GM12878 (cell line): ENCODE results near the gene OXCT1. TPM values are rescaled to one million over a fixed set of nuclear protein-coding genes. Genes with fewer than 3 reads are reported as not detected.

Experiments
- ATAC-seq: fragments of 200-7000 bp; cut with Tn5 transposase; 3 replicates; pipeline ENCODE4 v1.9.1; 2020; ENCODE audit warnings: mild to moderate bottlenecking, moderate library complexity
- BruUV-seq: library from RNA; stranded (reverse); fragments of 400-500 nt; replicated peaks from 2 replicates; lab custom pipeline; 2021; lab: Mats Ljungman, UMichigan
- CTCF ChIA-PET: fragments of 300-600 bp; sonication (Branson Sonifier 250); formaldehyde crosslinking; extraction: SDS; loops from one replicate; lab custom pipeline; 2021; ENCODE audit warnings: inconsistent platforms; lab: Yijun Ruan, JAX
- POLR2A ChIA-PET: fragments of 350-600 bp; formaldehyde crosslinking; extraction: SDS; loops from one replicate; lab custom pipeline; 2021; ENCODE audit warnings: inconsistent platforms; lab: Charles Lee
- RAD21 ChIA-PET: fragments of 300-600 bp; sonication (Branson Sonifier 250); formaldehyde crosslinking; loops from one replicate; lab custom pipeline; 2023; ENCODE audit warnings: antibody characterized with exemption; ENCODE audit not compliant: unreplicated experiment; lab: Charles Lee
- SMC1A ChIA-PET: fragments of 300-600 bp; sonication (Branson Sonifier 250); formaldehyde crosslinking; loops from one replicate; lab custom pipeline; 2023; ENCODE audit not compliant: unreplicated experiment, uncharacterized antibody; lab: Charles Lee
- DNase-seq: peaks from one replicate; pipeline ENCODE4 v3.0.0-alpha.2; 2011; ENCODE audit warnings: low read depth, low spot score
- FAIRE-seq: peaks from 3 replicates; lab custom pipeline; 2011; peaks lifted over from hg19 to GRCh38; lab: Jason Lieb, UNC
- H2AFZ ChIP-seq: 2 replicates; pipeline ENCODE4 v1.6.0; 2011; ENCODE audit warnings: low read depth, low read length, control low read depth; ENCODE audit not compliant: control insufficient read depth
- H3K27ac ChIP-seq: 2 replicates; pipeline ENCODE4 v1.5.1; 2011; ENCODE audit warnings: control low read depth; ENCODE audit not compliant: control insufficient read depth, insufficient read depth
- H3K27me3 ChIP-seq, 2 experiments: replicated peaks in 1 of 2; 2 replicates each; pipeline versions ENCODE4 v1.6.0 to v1.6.1; 2011; ENCODE audit warnings: low read length in 1 of 2; ENCODE audit not compliant: control insufficient read depth in 2 of 2, insufficient read depth in 2 of 2
- H3K36me3 ChIP-seq, 2 experiments: 2 replicates each; pipeline ENCODE4 v1.5.1; 2011; ENCODE audit warnings: low read length in 1 of 2; ENCODE audit not compliant: control insufficient read depth in 2 of 2, insufficient read depth in 2 of 2
- H3K4me1 ChIP-seq: 2 replicates; pipeline ENCODE4 v1.6.1; 2011; ENCODE audit warnings: mild to moderate bottlenecking, low read length, moderate library complexity, mixed read lengths; ENCODE audit not compliant: control insufficient read depth, insufficient read depth
- H3K4me2 ChIP-seq: 2 replicates; pipeline ENCODE4 v1.6.0; 2011; ENCODE audit warnings: control low read depth; ENCODE audit not compliant: control insufficient read depth, insufficient read depth
- H3K4me3 ChIP-seq: fragments of 200-600 bp; sonication (generic); 2 replicates; pipeline ENCODE4 v1.5.1; 2016
- H3K79me2 ChIP-seq: 2 replicates; pipeline ENCODE4 v1.6.0; 2011; ENCODE audit warnings: low read length; ENCODE audit not compliant: control insufficient read depth, insufficient read depth
- H3K9ac ChIP-seq: 2 replicates; pipeline ENCODE4 v1.8.0; 2011; ENCODE audit warnings: low read length, control low read depth, mixed read lengths; ENCODE audit not compliant: control insufficient read depth, insufficient read depth
- H3K9me3 ChIP-seq: replicated peaks from 3 replicates; pipeline ENCODE4 v1.5.1; 2011; ENCODE audit warnings: mild to moderate bottlenecking, low read length; ENCODE audit not compliant: control insufficient read depth, insufficient read depth
- H4K20me1 ChIP-seq: 2 replicates; pipeline ENCODE4 v1.6.0; 2011; ENCODE audit not compliant: control insufficient read depth, insufficient read depth
- ASH2L ChIP-seq: fragments of 300-600, 200-600 bp; sonication (generic); IDR thresholded peaks from 2 replicates; pipeline ENCODE4 v1.6.1; 2017; ENCODE audit warnings: low read depth, mild to moderate bottlenecking, borderline replicate concordance
- CEBPB ChIP-seq, 2 experiments: fragments of 150-350 bp in 1 of 2; IDR thresholded peaks; 2 replicates each; pipeline ENCODE4 v1.6.1; 2012 to 2014; ENCODE audit warnings: low read depth in 2 of 2, low read length in 2 of 2, borderline replicate concordance in 1 of 2, inconsistent platforms in 1 of 2
- CHD2 ChIP-seq: IDR thresholded peaks from 2 replicates; pipeline ENCODE4 v1.6.1; 2011; ENCODE audit warnings: low read depth, low read length, improper control_type of control experiment, borderline replicate concordance
- CUX1 ChIP-seq: IDR thresholded peaks from 2 replicates; pipeline ENCODE4 v1.6.1; 2012; ENCODE audit warnings: improper control_type of control experiment, low read depth, low read length; ENCODE audit not compliant: insufficient replicate concordance
- EGR1 ChIP-seq, 2 experiments: IDR thresholded peaks; 1 replicate in 1 of 2; 2 replicates in 1 of 2; pipeline ENCODE4 v1.6.1; 2011 to 2012; ENCODE audit warnings: low read depth in 2 of 2, low read length in 2 of 2, borderline replicate concordance in 1 of 2, mild to moderate bottlenecking in 1 of 2, moderate library complexity in 1 of 2
- ELK1 ChIP-seq: IDR thresholded peaks from 2 replicates; pipeline ENCODE4 v1.6.1; 2012; ENCODE audit warnings: low read depth, low read length, improper control_type of control experiment
- ETV6 ChIP-seq, 2 experiments: fragments of 450-650 bp in 1 of 2; IDR thresholded peaks in 1 of 2; conservative IDR thresholded peaks in 1 of 2; 2 replicates each; pipeline ENCODE4 v1.6.1; 2014; ENCODE audit warnings: antibody characterized with exemption in 1 of 2, borderline replicate concordance in 1 of 2, low read depth in 1 of 2, mild to moderate bottlenecking in 1 of 2, moderate library complexity in 1 of 2
- JUNB ChIP-seq: IDR thresholded peaks from 2 replicates; pipeline ENCODE4 v1.6.1; 2016; ENCODE audit warnings: antibody characterized with exemption, mild to moderate bottlenecking
- MXI1 ChIP-seq: fragments of 150-350 bp; IDR thresholded peaks from 2 replicates; pipeline ENCODE4 v1.6.1; 2011; ENCODE audit warnings: low read depth, mild to moderate bottlenecking, inconsistent platforms, low read length, improper control_type of control experiment
- PKNOX1 ChIP-seq: fragments of 450-650 bp; IDR thresholded peaks from 2 replicates; pipeline ENCODE4 v1.6.1; 2016; ENCODE audit warnings: mild to moderate bottlenecking
- PML ChIP-seq: IDR thresholded peaks from 2 replicates; pipeline ENCODE4 v1.6.1; 2012; ENCODE audit warnings: low read length, inconsistent platforms
- YY1 ChIP-seq: IDR thresholded peaks from 2 replicates; pipeline ENCODE4 v1.6.1; 2011; ENCODE audit warnings: low read depth, mild to moderate bottlenecking, low read length
- WGBS: methylation state at CpG from one replicate; pipeline ENCODE4 v1.1.6; 2016; ENCODE audit warnings: low lambda C conversion rate; ENCODE audit not compliant: insufficient replicate concordance, insufficient coverage; ENCODE audit errors: missing lambda C conversion rate; 5-methylcytosine and 5-hydroxymethylcytosine counted together
- in situ Hi-C: fragments of 300-500 bp; cut with MboI; formaldehyde crosslinking; loops from 9 replicates; pipeline ENCODE4 v1.14.3; 2018; ENCODE audit warnings: mixed read lengths
- intact Hi-C: fragments of 100-400 bp; cut with micrococcal nuclease; formaldehyde crosslinking; loops from one replicate; pipeline ENCODE4 v1.14.2; 2022; ENCODE audit not compliant: unreplicated experiment
- polyA plus RNA-seq, 11 experiments: library from polyadenylated mRNA; depleted of rRNA in 4 of 11; unstranded in 6 of 11; stranded (reverse) in 5 of 11; fragments of >200 nt; fragmentation: Nextera tagmentation in 4 of 11; fragmentation: Illumina TruSeq in 1 of 11; extraction: Ambion mirVana in 4 of 11; extraction: Trizol in 1 of 11; gene quantifications; 1 replicate in 1 of 11; 2 replicates in 10 of 11; pipeline versions ENCODE4 v1.2.1 to v1.2.3, GENCODE V29; 2011 to 2016; ENCODE audit warnings: inconsistent platforms in 2 of 11, missing spikeins in 2 of 11, low read depth in 1 of 11
- total RNA-seq, 4 experiments: library from RNA; depleted of rRNA in 3 of 4; stranded (reverse); fragments of >200 nt in 3 of 4; fragmentation: Illumina TruSeq in 1 of 4; extraction: Trizol in 1 of 4; gene quantifications; 2 replicates each; pipeline versions ENCODE4 v1.2.1 to v1.2.3, GENCODE V29; 2013 to 2021

The OXCT1 gene
- total and polyA plus RNA-seq, 10 of the 15 experiments (the other 5 are each of a cell fraction or from before 2014, with no cell fraction given), result 46.9 to 103 (median 70.5) TPM

- H3K27ac ChIP-seq, result no peak overlapping the region
- ChIA-PET SMC1A (interaction anchor here (1.5 kb wide), 1 partner anchor 156 kb away, joined by 3 read pairs; no protein-coding TSS in a partner anchor), POLR2A (no interaction called here), CTCF (interaction anchor here (1.0 to 2.3 kb wide), 5 partner anchors 19 to 175 kb away, joined by 3 to 7 read pairs (median 5); no protein-coding TSS in a partner anchor), RAD21 (no interaction called here)
- in situ Hi-C loops, result no loop called here
- FAIRE-seq (no peak), DNase-seq (no peak), ATAC-seq (no peak)
- no peaks in the 10 kb centered on the region for H3K9me3 ChIP-seq
- no peak overlapping the region for H3K4me2 ChIP-seq
- H3K79me2 ChIP-seq, result no peaks in the 10 kb centered on the region
- no peaks in the 10 kb centered on the region for H3K27me3 ChIP-seq
- H3K36me3 ChIP-seq, result no peaks in the 10 kb centered on the region
- H3K9ac ChIP-seq, result no peak overlapping the region
- H3K4me3 ChIP-seq, result no peak overlapping the region
- BruUV-seq, result no TSS peak
- no peak overlapping the region for H2AFZ ChIP-seq
- 82% methylated on average over 1 of the region's 1 CpG for WGBS
- intact Hi-C loops, result no loop called here
- no peaks in the 10 kb centered on the region for H3K4me1 ChIP-seq
- H4K20me1 ChIP-seq, result no peaks in the 10 kb centered on the region
- no peak for TF ChIP-seq YY1
- no peak for TF ChIP-seq ELK1
- no peak for TF ChIP-seq JUNB
- no peak for TF ChIP-seq PML
- TF ChIP-seq PKNOX1, result no peak
- TF ChIP-seq ETV6 (conservative IDR thresholded peaks at IDR 0.05 in 1 of 2, IDR thresholded peaks at IDR 0.05 in 1 of 2; ENCODE audit: borderline replicate concordance in 1 of 2, low read depth in 1 of 2), result no peak
- no peak for TF ChIP-seq ASH2L
- TF ChIP-seq EGR1 (IDR thresholded peaks at IDR 0.05; ENCODE audit: borderline replicate concordance in 1 of 2, low read depth in 2 of 2, low read length in 2 of 2), result no peak
- no peak for TF ChIP-seq CEBPB (IDR thresholded peaks at IDR 0.05; ENCODE audit: borderline replicate concordance in 1 of 2, low read depth in 2 of 2, low read length in 2 of 2)
- no peak for TF ChIP-seq CUX1
- TF ChIP-seq MXI1, result no peak
- TF ChIP-seq CHD2, result no peak
Observed at GRCh38 chr5:41681840-41682239, 188.4 kb downstream of the OXCT1 start.
